ENCODE data around the gene MUC21. TPM values are rescaled to one million over a fixed set of nuclear protein-coding genes. Genes with fewer than 3 reads are reported as not detected.
"Not testable (repeated sequence)": the region's sequence is repeated elsewhere in the genome, so short reads cannot be mapped to it uniquely, and the experiment has no call there.

MUC21 gene
- total and polyA plus RNA-seq, 7 donors, result 0.01 to 0.07 (median 0.07) TPM; not detected in 4

DNA sequence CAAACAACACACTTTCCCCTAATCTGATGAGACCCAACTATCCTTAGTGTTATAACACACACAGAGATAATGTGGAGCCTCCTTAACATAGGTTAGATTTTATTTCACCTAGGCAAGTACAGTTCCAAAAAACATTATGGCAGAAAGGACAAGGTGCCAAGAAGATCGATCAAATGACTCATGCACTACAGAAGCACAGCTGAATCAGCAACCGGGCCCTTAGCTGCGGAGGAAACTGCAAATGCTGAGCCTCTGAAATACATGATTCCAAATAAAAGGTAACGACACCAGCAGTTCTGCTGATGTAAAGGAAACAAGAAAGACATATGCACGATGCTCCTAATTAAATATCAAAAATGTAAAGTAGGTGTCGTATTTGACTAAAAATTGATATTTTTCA, 19.9 kb upstream of the MUC21 start:
- no peaks in the 10 kb centered on the region for H3K4me1 ChIP-seq
- DNase-seq, result no peak
- no peaks in the 10 kb centered on the region for H3K36me3 ChIP-seq (ENCODE audit: insufficient read depth in 1 of 2, low read depth in 1 of 2)
- H3K27ac ChIP-seq, result no peak overlapping the region
- intact Hi-C loops (cut with DNase I), result no loop called here
- TF ChIP-seq, protein P1, sequence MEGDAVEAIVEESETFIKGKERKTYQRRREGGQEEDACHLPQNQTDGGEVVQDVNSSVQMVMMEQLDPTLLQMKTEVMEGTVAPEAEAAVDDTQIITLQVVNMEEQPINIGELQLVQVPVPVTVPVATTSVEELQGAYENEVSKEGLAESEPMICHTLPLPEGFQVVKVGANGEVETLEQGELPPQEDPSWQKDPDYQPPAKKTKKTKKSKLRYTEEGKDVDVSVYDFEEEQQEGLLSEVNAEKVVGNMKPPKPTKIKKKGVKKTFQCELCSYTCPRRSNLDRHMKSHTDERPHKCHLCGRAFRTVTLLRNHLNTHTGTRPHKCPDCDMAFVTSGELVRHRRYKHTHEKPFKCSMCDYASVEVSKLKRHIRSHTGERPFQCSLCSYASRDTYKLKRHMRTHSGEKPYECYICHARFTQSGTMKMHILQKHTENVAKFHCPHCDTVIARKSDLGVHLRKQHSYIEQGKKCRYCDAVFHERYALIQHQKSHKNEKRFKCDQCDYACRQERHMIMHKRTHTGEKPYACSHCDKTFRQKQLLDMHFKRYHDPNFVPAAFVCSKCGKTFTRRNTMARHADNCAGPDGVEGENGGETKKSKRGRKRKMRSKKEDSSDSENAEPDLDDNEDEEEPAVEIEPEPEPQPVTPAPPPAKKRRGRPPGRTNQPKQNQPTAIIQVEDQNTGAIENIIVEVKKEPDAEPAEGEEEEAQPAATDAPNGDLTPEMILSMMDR (IDR thresholded peaks at IDR 0.05), result no peak
- peaks cover 0 to 13% (median 0%) of the 10 kb centered on the region in 3 donors for H3K27me3 ChIP-seq (ENCODE audit: insufficient read depth in 3 of 3, low read length in 2 of 3)
- no peak for ATAC-seq
- H3K4me3 ChIP-seq, result no peak overlapping the region
- 77 to 85% (median 81%) methylated on average over 6 of the region's 6 CpGs for WGBS, 3 donors
- no peaks in the 10 kb centered on the region for H3K9me3 ChIP-seq

DNA sequence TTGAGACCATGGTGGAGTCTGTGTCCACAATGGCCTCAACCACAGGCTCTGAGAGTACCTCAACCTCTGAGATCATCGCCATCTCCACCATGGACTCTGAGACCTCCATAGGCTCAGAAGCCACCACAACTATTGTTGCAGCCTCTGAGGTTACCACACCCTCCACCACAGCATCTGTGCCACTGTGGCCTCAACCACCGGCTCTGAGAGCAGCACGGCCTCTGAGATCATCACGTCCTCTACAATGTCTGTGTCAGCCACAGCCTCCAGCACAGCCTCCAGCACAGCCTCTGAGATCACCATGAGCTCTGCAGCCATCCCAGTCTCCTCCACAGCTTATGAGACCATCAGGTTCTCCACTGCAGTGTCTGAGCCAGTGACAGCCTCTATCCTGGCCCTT, 19.4 kb upstream of the MUC21 start:
- DNase-seq (no peak), ATAC-seq (no peak)
- no peaks in the 10 kb centered on the region for H3K36me3 ChIP-seq (ENCODE audit: insufficient read depth in 1 of 2, low read depth in 1 of 2)
- whole genome bisulfite sequencing, 3 donors, result 81 to 94% (median 91%) methylated on average over 4 of the region's 4 CpGs
- no peak overlapping the region for H3K27ac ChIP-seq
- no peaks in the 10 kb centered on the region for H3K4me1 ChIP-seq
- H3K27me3 ChIP-seq (ENCODE audit: insufficient read depth in 3 of 3, low read length in 2 of 3), result peaks cover 0 to 12% (median 0%) of the 10 kb centered on the region in 3 donors
- intact Hi-C loops (cut with DNase I), result no loop called here
- H3K4me3 ChIP-seq, result no peak overlapping the region
- H3K9me3 ChIP-seq, result no peaks in the 10 kb centered on the region
- TF ChIP-seq, protein P1 (IDR thresholded peaks at IDR 0.05), result no peak

DNA sequence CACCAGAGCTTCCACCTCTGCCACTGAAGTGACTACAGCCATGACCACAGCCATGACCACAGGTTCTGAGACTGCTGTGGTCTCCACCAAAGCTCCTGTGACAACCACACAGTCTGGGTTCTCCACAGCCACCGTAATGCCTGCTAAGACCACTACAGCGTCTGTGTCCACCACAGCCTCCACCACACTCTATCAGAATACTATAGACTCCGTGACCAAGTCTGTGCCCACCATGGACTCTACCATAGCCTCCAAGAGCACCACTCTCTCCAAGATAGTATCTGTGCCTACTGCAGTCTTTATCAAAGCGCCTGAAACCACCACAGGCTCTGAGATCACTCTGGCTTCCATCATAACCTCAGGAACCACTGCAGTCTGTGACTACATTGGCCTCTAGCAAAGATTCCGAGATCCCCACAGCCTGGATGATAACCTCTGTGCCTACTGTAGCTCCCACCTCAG, 18.3 kb upstream of the MUC21 start:
- WGBS, 3 donors, result 75 to 85% (median 82%) methylated on average over 5 of the region's 5 CpGs
- Histone ChIP-seq H3K27me3 (ENCODE audit: insufficient read depth in 3 of 3, low read length in 2 of 3) (peaks cover 0 to 12% (median 0%) of the 10 kb centered on the region in 3 donors), H3K27ac (no peak overlapping the region), H3K36me3 (ENCODE audit: insufficient read depth in 1 of 2, low read depth in 1 of 2) (no peaks in the 10 kb centered on the region), H3K4me3 (no peak overlapping the region), H3K4me1 (no peaks in the 10 kb centered on the region), H3K9me3 (no peaks in the 10 kb centered on the region)
- no peak for ATAC-seq
- TF ChIP-seq, protein P1 (IDR thresholded peaks at IDR 0.05), result no peak
- DNase-seq, result no peak
- intact Hi-C loops (cut with DNase I), result no loop called here

DNA sequence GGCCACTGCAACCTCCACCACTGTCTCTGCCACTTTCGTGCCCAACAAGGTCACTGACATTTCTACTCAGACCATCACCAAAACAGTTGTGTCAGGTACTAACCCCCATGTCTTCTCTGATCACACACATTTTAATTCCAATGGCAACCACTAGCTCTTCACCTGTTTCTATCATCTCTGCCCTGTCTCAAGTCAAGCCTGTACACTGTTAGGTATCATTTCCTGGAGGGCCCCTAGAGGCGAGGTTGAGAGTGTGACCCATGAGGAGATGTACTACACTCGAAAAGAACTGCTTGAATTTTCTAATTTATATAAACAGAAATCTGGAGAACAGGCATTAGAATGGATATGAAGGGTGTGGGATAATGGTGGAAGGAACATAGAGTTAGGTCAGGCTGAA, 17.4 kb upstream of the MUC21 start:
- intact Hi-C loops (cut with DNase I), result no loop called here
- Histone ChIP-seq H3K27ac (no peak overlapping the region), H3K9me3 (no peaks in the 10 kb centered on the region), H3K27me3 (ENCODE audit: insufficient read depth in 3 of 3, low read length in 2 of 3) (peaks cover 0 to 12% (median 0%) of the 10 kb centered on the region in 3 donors), H3K36me3 (ENCODE audit: insufficient read depth in 1 of 2, low read depth in 1 of 2) (no peaks in the 10 kb centered on the region), H3K4me1 (no peaks in the 10 kb centered on the region), H3K4me3 (no peak overlapping the region)
- DNase-seq (no peak), ATAC-seq (no peak)
- TF ChIP-seq, protein P1 (IDR thresholded peaks at IDR 0.05), result no peak
- 58 to 79% (median 72%) methylated on average over 3 of the region's 3 CpGs for WGBS, 3 donors

DNA sequence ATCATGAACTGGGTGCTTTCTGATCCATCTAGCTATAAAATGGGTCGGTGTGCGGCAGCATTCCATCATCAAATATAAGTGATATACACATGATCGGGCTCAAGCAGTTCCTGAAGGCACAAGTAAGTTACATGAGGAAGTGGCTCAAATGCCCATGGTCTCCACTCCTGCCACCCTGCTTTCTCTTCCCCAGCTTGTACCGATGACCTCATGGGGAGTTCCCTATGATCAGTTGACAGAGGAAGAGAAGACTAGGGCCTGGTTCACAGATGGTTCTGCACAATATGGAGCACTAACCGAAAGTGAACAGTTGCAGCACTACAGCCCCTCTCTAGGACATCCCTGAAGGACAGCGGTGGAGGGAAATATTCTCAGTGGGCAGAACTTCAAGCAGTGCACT, 14.3 kb upstream of the MUC21 start:
- intact Hi-C loops (cut with DNase I); H3K4me3 ChIP-seq: not testable (repeated sequence)

More for the DNA sequence above, 14.3 kb upstream of the MUC21 start:
- H3K4me1 ChIP-seq; H3K9me3 ChIP-seq; H3K27me3 ChIP-seq (ENCODE audit: insufficient read depth in 3 of 3, low read length in 2 of 3); ATAC-seq; H3K36me3 ChIP-seq (ENCODE audit: insufficient read depth in 1 of 2, low read depth in 1 of 2); DNase-seq; H3K27ac ChIP-seq: not testable (repeated sequence)
- WGBS, 3 donors, result 91 to 92% (median 91%) methylated on average over 6 of the region's 6 CpGs
